Right lobe of liver (tissue), 6 donors: ENCODE results near the gene SQSTM1. TPM values are rescaled to one million over a fixed set of nuclear protein-coding genes. Genes with fewer than 3 reads are reported as not detected.

Experiments
- ATAC-seq, 4 donors: fragments of 200-7000 bp; cut with Tn5 transposase; one replicate each; pipeline ENCODE4 v1.9.1; 2020; ENCODE audit warnings: mild to moderate bottlenecking in 4 of 4, moderate library complexity in 4 of 4
- DNase-seq, 3 donors: peaks; one replicate each; pipeline ENCODE4 v3.0.0-alpha.2; 2020
- H3K27ac ChIP-seq, 3 donors: fragments of 200-600 bp; one replicate each; pipeline ENCODE4 v1.8.0; 2022
- H3K27me3 ChIP-seq, 2 donors: fragments of 200-600 bp; one replicate each; pipeline ENCODE4 v1.8.0; 2022
- H3K36me3 ChIP-seq, 4 donors: fragments of 200-600 bp; sonication (generic) in 1 of 4; one replicate each; pipeline versions ENCODE4 v1.5.1 to v1.8.0; 2017 to 2022; ENCODE audit warnings: control low read depth in 1 of 4
- H3K4me1 ChIP-seq, 4 donors: fragments of 200-600 bp; sonication (generic) in 1 of 4; one replicate each; pipeline versions ENCODE4 v1.5.1 to v1.8.0; 2017 to 2022; ENCODE audit warnings: control low read depth in 1 of 4
- H3K4me3 ChIP-seq, 3 donors: fragments of 200-600 bp; one replicate each; pipeline ENCODE4 v1.8.0; 2022
- H3K9me3 ChIP-seq, 4 donors: fragments of 200-600 bp; sonication (generic) in 1 of 4; one replicate each; pipeline versions ENCODE4 v1.5.1 to v1.8.0; 2017 to 2022; ENCODE audit warnings: control low read depth in 1 of 4
- POLR2A ChIP-seq: fragments of 450-650 bp; IDR thresholded peaks from one replicate; pipeline ENCODE4 v1.6.1; 2017; ENCODE audit warnings: antibody characterized with exemption, mild to moderate bottlenecking
- WGBS: methylation state at CpG from one replicate; pipeline ENCODE4 v1.1.6; 2018; ENCODE audit warnings: low coverage, low lambda C conversion rate; ENCODE audit not compliant: insufficient coverage; ENCODE audit errors: missing lambda C conversion rate; 5-methylcytosine and 5-hydroxymethylcytosine counted together
- intact Hi-C, 2 donors: fragments of 100-400 bp; cut with DNase I; formaldehyde crosslinking; loops; one replicate each; pipeline versions ENCODE4 v1.11.2 to v1.14.1; 2022
- total RNA-seq, 6 experiments: library from RNA; depleted of rRNA in 2 of 6; stranded (reverse); fragments of >200 nt in 2 of 6; fragmentation: NEBNext Ultra II Directional in 3 of 6; extraction: Animal tissue kit (Norgen Biotek cat#: 25700) in 3 of 6; gene quantifications; one replicate each; pipeline versions ENCODE4 v1.1.0 to v1.2.4, GENCODE V29; 2016 to 2023
- TF ChIP-seq, protein P1 (sequence below), 4 donors: fragments of 200-600 bp in 3 of 4; fragments of 450-650 bp in 1 of 4; IDR thresholded peaks; one replicate each; pipeline versions ENCODE4 v1.5.1 to v1.8.0; 2016 to 2022; ENCODE audit warnings: antibody characterized with exemption in 4 of 4, mild to moderate bottlenecking in 2 of 4
- donor health status: DM: no; HTN: yes; CAD: no.
- donor health status: DM: no; HTN: no; CAD: no.
- donor health status: DM: no; HTN: no; CAD: no.
- donor health status: DM: no; HTN: yes; CAD: no.
- donor health status: DM: no; HTN: yes; CAD: no.

The SQSTM1 gene
- total RNA-seq, 6 experiments from 2014 or later, result 195 to 1,174 (median 649) TPM

DNA sequence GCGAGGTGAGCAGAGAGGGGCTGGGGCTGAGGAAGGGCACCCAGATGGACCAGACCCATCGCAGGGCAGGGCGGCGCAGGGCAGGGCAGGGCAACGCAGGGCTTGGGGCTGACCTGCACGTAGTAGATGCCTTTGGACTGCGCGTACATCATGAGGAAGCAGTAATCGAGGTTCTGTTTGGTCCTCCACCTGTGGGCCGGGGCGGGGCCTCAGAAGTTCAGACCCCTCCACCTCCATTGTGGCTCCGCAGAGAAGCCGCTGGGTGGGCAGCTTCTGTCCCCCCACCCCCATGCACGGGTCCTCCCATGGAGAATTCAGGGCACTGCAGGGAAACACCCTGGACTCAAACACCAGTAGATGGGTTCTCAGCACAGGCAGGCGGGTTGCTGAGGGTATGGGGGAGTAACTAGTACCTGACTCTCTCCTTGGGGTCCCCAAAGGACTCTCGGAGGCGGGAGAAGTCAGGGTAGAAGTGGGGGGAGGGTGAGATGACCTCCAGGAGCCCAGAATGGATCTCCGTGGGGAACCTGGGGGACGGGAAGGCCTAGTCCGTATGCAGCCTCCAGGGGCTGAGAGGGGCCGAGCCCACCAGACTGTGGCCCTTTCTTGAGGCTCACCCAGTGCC lies 20.5 kb upstream of the SQSTM1 start:
- H3K27me3 ChIP-seq, result no peaks in the 10 kb centered on the region
- WGBS, result 91% methylated on average over 8 of the region's 21 CpGs
- H3K4me3 ChIP-seq, result no peak overlapping the region
- H3K36me3 ChIP-seq, result peaks cover 6 to 47% (median 22%) of the 10 kb centered on the region in 4 donors
- no peak overlapping the region for H3K27ac ChIP-seq
- DNase-seq, result peak in 1 of 3 donors; percentile 45
- no peaks in the 10 kb centered on the region for H3K9me3 ChIP-seq
- no peak for ATAC-seq
- peaks cover 0 to 43% (median 19%) of the 10 kb centered on the region in 4 donors for H3K4me1 ChIP-seq
- intact Hi-C loops, result no loop called here
- TF ChIP-seq, protein P1, sequence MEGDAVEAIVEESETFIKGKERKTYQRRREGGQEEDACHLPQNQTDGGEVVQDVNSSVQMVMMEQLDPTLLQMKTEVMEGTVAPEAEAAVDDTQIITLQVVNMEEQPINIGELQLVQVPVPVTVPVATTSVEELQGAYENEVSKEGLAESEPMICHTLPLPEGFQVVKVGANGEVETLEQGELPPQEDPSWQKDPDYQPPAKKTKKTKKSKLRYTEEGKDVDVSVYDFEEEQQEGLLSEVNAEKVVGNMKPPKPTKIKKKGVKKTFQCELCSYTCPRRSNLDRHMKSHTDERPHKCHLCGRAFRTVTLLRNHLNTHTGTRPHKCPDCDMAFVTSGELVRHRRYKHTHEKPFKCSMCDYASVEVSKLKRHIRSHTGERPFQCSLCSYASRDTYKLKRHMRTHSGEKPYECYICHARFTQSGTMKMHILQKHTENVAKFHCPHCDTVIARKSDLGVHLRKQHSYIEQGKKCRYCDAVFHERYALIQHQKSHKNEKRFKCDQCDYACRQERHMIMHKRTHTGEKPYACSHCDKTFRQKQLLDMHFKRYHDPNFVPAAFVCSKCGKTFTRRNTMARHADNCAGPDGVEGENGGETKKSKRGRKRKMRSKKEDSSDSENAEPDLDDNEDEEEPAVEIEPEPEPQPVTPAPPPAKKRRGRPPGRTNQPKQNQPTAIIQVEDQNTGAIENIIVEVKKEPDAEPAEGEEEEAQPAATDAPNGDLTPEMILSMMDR (IDR thresholded peaks at IDR 0.05), result no peak
- TF ChIP-seq POLR2A, result no peak

GRCh38 chr5:179800696-179801201 lies 20.0 kb upstream of the SQSTM1 start:
- Histone ChIP-seq H3K27me3 (no peaks in the 10 kb centered on the region), H3K4me3 (no peak overlapping the region), H3K36me3 (peaks cover 6 to 47% (median 22%) of the 10 kb centered on the region in 4 donors), H3K4me1 (peaks cover 0 to 39% (median 19%) of the 10 kb centered on the region in 4 donors), H3K27ac (no peak overlapping the region), H3K9me3 (no peaks in the 10 kb centered on the region)
- TF ChIP-seq, protein P1 (IDR thresholded peaks at IDR 0.05), result no peak
- TF ChIP-seq POLR2A, result no peak
- DNase-seq (peak in 1 of 3 donors; percentile 45), ATAC-seq (no peak)
- WGBS, result 20% methylated on average over 2 of the region's 12 CpGs
- intact Hi-C loops, result no loop called here

DNA sequence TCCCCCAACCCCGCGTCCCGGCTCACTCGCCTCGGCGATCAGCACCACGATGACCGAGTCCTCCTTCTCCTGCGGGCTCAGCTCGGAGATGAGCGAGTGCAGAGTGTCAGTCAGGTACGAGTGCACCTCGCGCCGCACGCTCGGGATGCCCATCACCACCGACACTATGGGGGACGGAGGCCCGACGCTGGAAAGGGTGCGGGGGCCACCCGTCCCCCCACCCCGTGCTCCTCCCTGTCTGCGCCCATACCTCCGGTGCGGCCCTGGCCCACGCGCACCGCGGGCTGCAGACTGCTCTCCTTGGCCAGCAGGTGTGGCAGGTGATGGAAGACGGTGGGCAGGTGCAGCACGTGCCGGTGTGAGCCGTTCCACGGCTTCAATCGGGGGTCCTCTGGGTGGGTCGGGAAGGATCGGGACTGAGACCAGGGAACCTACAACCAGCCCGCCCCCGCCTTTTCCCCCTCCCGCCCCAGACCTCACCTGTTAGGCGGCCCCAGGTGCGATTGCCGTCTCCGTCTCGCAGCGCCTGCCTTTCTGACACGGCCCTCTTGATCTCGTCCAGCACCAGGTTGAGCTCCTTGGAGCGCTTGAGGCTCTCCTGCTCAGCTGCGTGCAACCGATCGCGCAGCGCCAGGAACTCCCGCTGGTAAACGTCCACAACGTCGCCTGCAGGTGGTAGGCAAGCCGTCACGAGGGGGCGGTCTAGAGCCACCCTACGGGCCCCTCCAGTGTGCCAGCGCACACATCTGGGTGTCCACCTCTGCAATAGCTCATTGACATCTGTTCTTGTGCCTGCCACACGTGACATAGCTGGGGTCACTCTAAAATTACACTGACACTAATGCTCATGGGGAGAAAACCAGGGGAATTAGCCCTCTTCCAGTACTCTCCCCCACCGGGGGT lies 19.1 kb upstream of the SQSTM1 start:
- Histone ChIP-seq H3K4me3 (no peak overlapping the region), H3K36me3 (peaks cover 6 to 47% (median 22%) of the 10 kb centered on the region in 4 donors), H3K27me3 (no peaks in the 10 kb centered on the region), H3K27ac (peak overlapping the region; percentile 75 to 95 (median 84)), H3K9me3 (no peaks in the 10 kb centered on the region), H3K4me1 (peaks cover 0 to 38% (median 17%) of the 10 kb centered on the region in 4 donors)
- intact Hi-C loops, result no loop called here
- ATAC-seq (peak; percentile 36 to 53 (median 44)), DNase-seq (peak; percentile 85 to 86 (median 85))
- TF ChIP-seq, protein P1 (IDR thresholded peaks at IDR 0.05), result peak; percentile 61 to 88 (median 75)
- TF ChIP-seq POLR2A, result no peak
- 36% methylated on average over 2 of the region's 67 CpGs for WGBS

DNA sequence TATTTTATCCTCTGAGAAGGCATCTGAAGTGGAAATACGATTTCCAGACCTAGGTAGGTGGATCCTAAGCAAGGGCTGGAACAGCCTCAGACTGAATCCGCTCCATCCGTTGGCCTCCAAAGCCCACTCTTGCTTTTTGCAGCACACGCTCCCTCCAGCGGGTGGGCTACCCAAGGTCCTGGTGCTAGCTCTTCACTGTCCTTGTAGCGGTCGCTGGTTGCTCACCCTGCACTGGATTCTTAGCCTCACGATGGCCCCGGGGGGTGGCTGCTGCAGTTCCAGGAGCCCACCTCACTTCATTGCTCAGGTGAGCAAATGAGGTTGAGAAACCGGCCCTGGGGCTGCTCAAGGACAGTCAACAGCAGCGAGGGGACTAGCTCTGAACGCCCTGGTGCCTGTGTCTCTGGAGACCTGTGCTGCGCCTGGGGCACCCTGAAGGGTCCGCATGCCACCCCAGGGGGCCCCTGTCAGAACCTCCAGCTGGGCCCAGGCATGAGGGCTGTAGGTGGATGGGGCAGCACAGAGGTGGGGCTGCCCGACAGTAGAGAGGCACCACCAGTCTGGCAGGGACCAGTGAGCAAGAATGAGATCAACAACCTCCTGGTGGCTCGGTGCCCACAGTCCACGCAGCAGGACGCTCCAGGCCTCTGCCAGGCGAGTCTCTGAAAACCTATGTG lies 18.4 kb upstream of the SQSTM1 start:
- peak; percentile 86 to 92 (median 91) for DNase-seq

More for the DNA sequence above, 18.4 kb upstream of the SQSTM1 start:
- intact Hi-C loops, result no loop called here
- Histone ChIP-seq H3K9me3 (no peaks in the 10 kb centered on the region), H3K27ac (peak overlapping the region; percentile 75 to 95 (median 84)), H3K27me3 (no peaks in the 10 kb centered on the region), H3K36me3 (peaks cover 6 to 44% (median 20%) of the 10 kb centered on the region in 4 donors), H3K4me1 (peaks cover 0 to 33% (median 16%) of the 10 kb centered on the region in 4 donors), H3K4me3 (peak overlapping the region in 2 of 3 donors; percentile 28 to 29)
- TF ChIP-seq, protein P1 (IDR thresholded peaks at IDR 0.05), result no peak
- no peak for TF ChIP-seq POLR2A
- 77% methylated on average over 10 of the region's 19 CpGs for WGBS
- peak; percentile 54 to 65 (median 60) for ATAC-seq
